Liver (tissue), 9 donors: ENCODE data around the gene ANKRD16. TPM values are rescaled to one million over a fixed set of nuclear protein-coding genes. Genes with fewer than 3 reads are reported as not detected.

ENCODE experiments used
- DNase-seq: peaks from one replicate; pipeline ENCODE4 v3.0.0-alpha.2; 2017; ENCODE audit warnings: low spot score
- H3K27ac ChIP-seq, 2 donors: one replicate each; pipeline ENCODE4 v1.7.0; 2013; ENCODE audit warnings: inconsistent platforms in 2 of 2, low read length in 2 of 2, control low read depth in 1 of 2, low read depth in 1 of 2, mild to moderate bottlenecking in 1 of 2
- H3K27me3 ChIP-seq, 4 donors: one replicate each; pipeline versions ENCODE4 v1.6.1 to v1.7.0; 2013; ENCODE audit warnings: low read length in 3 of 4, inconsistent platforms in 1 of 4, mild to moderate bottlenecking in 1 of 4, moderate library complexity in 1 of 4; ENCODE audit not compliant: control insufficient read depth in 4 of 4, insufficient read depth in 4 of 4
- H3K36me3 ChIP-seq, 4 donors: one replicate each; pipeline versions ENCODE4 v1.6.1 to v1.7.0; 2013; ENCODE audit warnings: low read length in 3 of 4, mild to moderate bottlenecking in 3 of 4, low read depth in 1 of 4, moderate library complexity in 1 of 4; ENCODE audit not compliant: control insufficient read depth in 4 of 4, insufficient read depth in 3 of 4
- H3K4me1 ChIP-seq, 4 donors: one replicate each; pipeline versions ENCODE4 v1.6.1 to v1.7.0; 2013; ENCODE audit warnings: low read length in 3 of 4, mild to moderate bottlenecking in 3 of 4, moderate library complexity in 1 of 4; ENCODE audit not compliant: control insufficient read depth in 4 of 4, insufficient read depth in 4 of 4
- H3K4me3 ChIP-seq, 3 donors: one replicate each; pipeline versions ENCODE4 v1.6.1 to v1.7.0; 2013; ENCODE audit warnings: low read length in 3 of 3, control low read depth in 1 of 3, low read depth in 1 of 3, mild to moderate bottlenecking in 1 of 3
- H3K9ac ChIP-seq, 2 donors: one replicate each; pipeline ENCODE4 v1.7.0; 2013; ENCODE audit warnings: low read length in 2 of 2, mild to moderate bottlenecking in 2 of 2, moderate library complexity in 2 of 2, control low read depth in 1 of 2, low read depth in 1 of 2
- H3K9me3 ChIP-seq, 4 donors: one replicate each; pipeline versions ENCODE4 v1.6.1 to v1.7.0; 2013; ENCODE audit warnings: low read length in 3 of 4; ENCODE audit not compliant: control insufficient read depth in 4 of 4
- ATF3 ChIP-seq: IDR thresholded peaks from 2 replicates; pipeline ENCODE4 v1.6.1; 2016; ENCODE audit warnings: antibody characterized with exemption
- CTCF ChIP-seq: fragments of 150-350 bp; IDR thresholded peaks from 2 replicates; pipeline ENCODE4 v1.5.1; 2017; ENCODE audit warnings: improper control_type of control experiment, low read depth, low read length; ENCODE audit not compliant: missing input control
- EGR1 ChIP-seq, 2 donors: IDR thresholded peaks; 2 replicates each; pipeline ENCODE4 v1.6.1; 2016 to 2018; ENCODE audit warnings: antibody characterized with exemption in 2 of 2, low read depth in 2 of 2
- FOXA1 ChIP-seq: IDR thresholded peaks from 2 replicates; pipeline ENCODE4 v1.6.1; 2016; ENCODE audit warnings: antibody characterized with exemption
- FOXA2 ChIP-seq: IDR thresholded peaks from 2 replicates; pipeline ENCODE4 v1.6.1; 2016; ENCODE audit warnings: antibody characterized with exemption
- GABPA ChIP-seq, 2 donors: IDR thresholded peaks in 1 of 2; conservative IDR thresholded peaks in 1 of 2; 2 replicates each; pipeline ENCODE4 v1.6.1; 2016; ENCODE audit warnings: antibody characterized with exemption in 2 of 2, mild to moderate bottlenecking in 1 of 2, moderate library complexity in 1 of 2
- HNF4A ChIP-seq, 2 donors: conservative IDR thresholded peaks; 2 replicates each; pipeline ENCODE4 v1.6.1; 2016; ENCODE audit warnings: antibody characterized with exemption in 2 of 2, mild to moderate bottlenecking in 2 of 2
- HNF4G ChIP-seq: IDR thresholded peaks from 2 replicates; pipeline ENCODE4 v1.6.1; 2016; ENCODE audit warnings: antibody characterized with exemption
- JUND ChIP-seq, 2 donors: IDR thresholded peaks; 2 replicates each; pipeline ENCODE4 v1.6.1; 2016; ENCODE audit warnings: antibody characterized with exemption in 2 of 2
- MAX ChIP-seq: IDR thresholded peaks from 2 replicates; pipeline ENCODE4 v1.6.1; 2016; ENCODE audit warnings: antibody characterized with exemption
- NR2F2 ChIP-seq: IDR thresholded peaks from 2 replicates; pipeline ENCODE4 v1.6.1; 2016; ENCODE audit warnings: antibody characterized with exemption
- RAD21 ChIP-seq, 2 donors: IDR thresholded peaks; 2 replicates each; pipeline ENCODE4 v1.6.1; 2016; ENCODE audit warnings: antibody characterized with exemption in 2 of 2, mild to moderate bottlenecking in 2 of 2
- REST ChIP-seq: IDR thresholded peaks from 2 replicates; pipeline ENCODE4 v1.6.1; 2016; ENCODE audit warnings: antibody characterized with exemption, mild to moderate bottlenecking
- RXRA ChIP-seq, 2 donors: IDR thresholded peaks; 2 replicates each; pipeline ENCODE4 v1.6.1; 2017 to 2018; ENCODE audit warnings: antibody characterized with exemption in 2 of 2, mild to moderate bottlenecking in 1 of 2
- SP1 ChIP-seq: IDR thresholded peaks from 2 replicates; pipeline ENCODE4 v1.6.1; 2018; ENCODE audit warnings: antibody characterized with exemption, mild to moderate bottlenecking
- TAF1 ChIP-seq: conservative IDR thresholded peaks from 2 replicates; pipeline ENCODE4 v1.6.1; 2016; ENCODE audit warnings: antibody characterized with exemption, mild to moderate bottlenecking
- YY1 ChIP-seq: IDR thresholded peaks from 2 replicates; pipeline ENCODE4 v1.6.1; 2016; ENCODE audit warnings: antibody characterized with exemption, mild to moderate bottlenecking
- ZBTB33 ChIP-seq: IDR thresholded peaks from 2 replicates; pipeline ENCODE4 v1.6.1; 2016; ENCODE audit warnings: antibody characterized with exemption
- WGBS: extraction: QIAGEN DNeasy Blood & Tissue Kit; methylation state at CpG from one replicate; pipeline ENCODE4 v1.1.7; 2013; 5-methylcytosine and 5-hydroxymethylcytosine counted together
- polyA plus RNA-seq, 2 donors: library from polyadenylated mRNA; stranded (reverse) in 1 of 2; unstranded in 1 of 2; fragments of 200-250 nt in 1 of 2; fragments of >200 nt in 1 of 2; fragmentation: Nextera tagmentation in 1 of 2; extraction: Ambion mirVana in 1 of 2; gene quantifications; one replicate each; pipeline versions ENCODE4 v1.2.1 to v1.2.3, GENCODE V29; 2013 to 2015
- total RNA-seq, 2 donors: library from RNA; depleted of rRNA; stranded (reverse); fragments of >200 nt; gene quantifications; one replicate each; pipeline ENCODE4 v1.2.3, GENCODE V29; 2014
- donor health status: healthy.
- donor health status: healthy.
- donor health status: healthy.
- donor health status: healthy.
- donor health status: healthy.

Gene ANKRD16
- total and polyA plus RNA-seq, 4 donors, result 1.1 to 3.6 (median 2.3) TPM

GRCh38 chr10:5918763-5919162 lies 29.1 kb upstream of the ANKRD16 start:
- Histone ChIP-seq H3K36me3 (peaks cover 27 to 93% (median 79%) of the 10 kb centered on the region in 4 donors), H3K9me3 (no peaks in the 10 kb centered on the region), H3K27ac (no peak overlapping the region), H3K9ac (no peak overlapping the region), H3K4me1 (no peaks in the 10 kb centered on the region), H3K27me3 (no peaks in the 10 kb centered on the region), H3K4me3 (no peak overlapping the region)
- no peak for DNase-seq
- 95% methylated on average over 4 of the region's 4 CpGs for WGBS
- TF ChIP-seq RAD21 (IDR thresholded peaks at IDR 0.05) (no peak), YY1 (no peak), JUND (IDR thresholded peaks at IDR 0.05) (no peak), FOXA1 (no peak), ATF3 (no peak), TAF1 (no peak), ZBTB33 (no peak), NR2F2 (no peak), MAX (no peak), EGR1 (IDR thresholded peaks at IDR 0.05; ENCODE audit: low read depth in 2 of 2) (no peak)

GRCh38 chr10:5917305-5917704 lies 27.6 kb upstream of the ANKRD16 start:
- Histone ChIP-seq H3K9me3 (no peaks in the 10 kb centered on the region), H3K9ac (no peak overlapping the region), H3K4me3 (no peak overlapping the region), H3K27ac (no peak overlapping the region), H3K36me3 (peaks cover 28 to 91% (median 80%) of the 10 kb centered on the region in 4 donors), H3K4me1 (no peaks in the 10 kb centered on the region), H3K27me3 (no peaks in the 10 kb centered on the region)
- 98% methylated on average over 13 of the region's 13 CpGs for WGBS
- no peak for DNase-seq
- TF ChIP-seq RAD21 (IDR thresholded peaks at IDR 0.05) (no peak), HNF4A (conservative IDR thresholded peaks at IDR 0.05) (no peak), JUND (IDR thresholded peaks at IDR 0.05) (no peak), RXRA (IDR thresholded peaks at IDR 0.05) (no peak), MAX (no peak), HNF4G (no peak), CTCF (no peak), EGR1 (IDR thresholded peaks at IDR 0.05; ENCODE audit: low read depth in 2 of 2) (no peak), FOXA1 (no peak), NR2F2 (no peak), REST (no peak), FOXA2 (no peak), YY1 (no peak), TAF1 (no peak), ZBTB33 (no peak), GABPA (IDR thresholded peaks at IDR 0.05 in 1 of 2, conservative IDR thresholded peaks at IDR 0.05 in 1 of 2) (no peak), SP1 (no peak)
